SK-N-MC (cell line): ENCODE measurements around the gene TAB2.

Experiments used
- EZH2 ChIP-seq: fragments of 200-600 bp; sonication (generic); IDR thresholded peaks from one replicate; pipeline ENCODE4 v1.6.1; 2017; ENCODE audit warnings: antibody characterized with exemption
- FOXP2 ChIP-seq: optimal IDR thresholded peaks from 2 replicates; pipeline ENCODE3; 2011; ENCODE audit warnings: mild to moderate bottlenecking, moderate library complexity; ENCODE audit not compliant: insufficient read depth; ENCODE audit errors: extremely low read length, control extremely low read depth
- POLR2AphosphoS5 ChIP-seq: IDR thresholded peaks from 2 replicates; pipeline ENCODE4 v1.6.1; 2012; ENCODE audit warnings: mild to moderate bottlenecking, low read depth, low read length, borderline replicate concordance

- TF ChIP-seq POLR2AphosphoS5: no peak
- no peak for TF ChIP-seq EZH2
- no peak for TF ChIP-seq FOXP2
Observed at GRCh38 chr6:149454346-149454848, 136.9 kb downstream of the TAB2 start.
